ENCODE results near the gene TBC1D22A.

TBC1D22A gene

DNA sequence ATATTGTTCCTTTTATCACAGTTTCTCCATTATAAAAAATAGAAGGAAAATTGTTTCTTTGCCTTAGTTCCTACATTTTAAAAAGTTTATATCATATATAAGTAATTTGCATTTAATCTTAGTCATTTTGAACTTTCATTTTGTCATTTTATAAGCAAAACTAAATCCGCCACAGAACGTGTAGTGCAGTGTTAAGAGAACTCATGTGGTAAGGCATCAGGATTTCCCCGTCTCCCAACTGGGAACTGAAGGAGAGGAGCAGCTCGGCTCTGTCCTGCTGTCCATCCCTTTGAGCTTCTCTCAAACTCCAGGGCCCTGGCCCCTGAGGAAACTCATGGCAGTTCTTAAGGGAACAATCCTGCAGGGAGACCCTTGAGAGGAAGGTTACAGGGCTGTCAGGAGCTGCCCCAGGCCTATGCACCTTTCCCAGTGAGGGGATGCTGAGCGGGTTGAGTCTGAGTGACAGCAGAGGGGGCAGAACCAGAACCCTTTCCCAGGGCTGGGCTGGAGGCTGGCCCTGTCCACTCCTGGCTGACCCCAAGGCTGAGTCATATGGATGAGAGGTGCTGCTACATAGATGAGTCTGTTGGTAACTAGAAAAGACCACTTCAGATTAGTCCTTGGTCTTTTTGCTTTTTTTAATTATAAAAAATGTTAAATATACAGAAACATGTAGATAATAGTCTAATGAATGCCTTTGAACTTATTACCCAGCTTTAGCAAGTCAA is 333.1 kb downstream of the TBC1D22A start:
- Histone ChIP-seq H3K9me3 (replicated peaks in 1 of 11) (peaks cover 44 to 56% (median 45%) of the 10 kb centered on the region in 11 experiments), H3K27ac (no peak overlapping the region), H4K20me1 (peaks cover 0 to 34% (median 0%) of the 10 kb centered on the region in 11 experiments; a peak in 7 of 22 replicates), H3K27me3 (no peaks in the 10 kb centered on the region), H3K4me1 (no peaks in the 10 kb centered on the region; a peak in 1 of 20 replicates), H3K4me2 (no peak overlapping the region), H3K4me3 (no peak overlapping the region), H3K9ac (no peak overlapping the region), H3K36me3 (peaks cover 0 to 57% (median 30%) of the 10 kb centered on the region in 11 experiments; a peak in 18 of 22 replicates)
- no peak for TF ChIP-seq Cebpa-rat (IDR thresholded peaks at IDR 0.05)

- Histone ChIP-seq H4K20me1 (peaks cover 0 to 48% (median 7%) of the 10 kb centered on the region in 11 experiments; a peak in 7 of 22 replicates), H3K9me3 (replicated peaks in 1 of 11) (peaks cover 18 to 30% (median 20%) of the 10 kb centered on the region in 11 experiments), H3K27ac (no peak overlapping the region), H3K4me2 (no peak overlapping the region), H3K36me3 (peaks cover 0 to 53% (median 27%) of the 10 kb centered on the region in 11 experiments; a peak in 16 of 22 replicates), H3K4me3 (no peak overlapping the region), H3K9ac (no peak overlapping the region), H3K4me1 (no peaks in the 10 kb centered on the region), H3K27me3 (no peaks in the 10 kb centered on the region)
- TF ChIP-seq Cebpa-rat (IDR thresholded peaks at IDR 0.05) = no peak
Observed at GRCh38 chr22:47098121-47098520, 335.7 kb downstream of the TBC1D22A start.

DNA sequence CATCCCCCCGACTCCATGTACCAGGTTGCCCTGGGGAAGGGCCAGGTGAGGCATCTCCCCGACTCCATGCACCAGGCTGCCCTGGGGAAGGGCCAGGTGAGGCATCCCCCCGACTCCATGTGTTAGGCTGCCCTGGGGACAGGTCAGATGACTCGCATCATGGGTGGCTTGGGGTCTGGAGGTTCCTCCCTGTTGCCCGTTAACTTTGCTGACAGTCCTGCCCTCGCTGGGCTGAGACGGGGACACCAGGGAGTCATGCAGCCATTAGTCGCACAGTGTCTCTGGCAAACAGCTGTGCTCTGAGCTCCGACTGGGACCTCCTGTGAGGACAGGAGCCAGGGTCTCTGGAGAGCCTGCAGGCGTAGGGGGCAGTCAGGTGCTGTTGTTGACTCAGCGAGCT is 336.1 kb downstream of the TBC1D22A start:
- no peak overlapping the region for H3K4me2 ChIP-seq
- H3K9me3 ChIP-seq (replicated peaks in 1 of 11) = peaks cover 14 to 26% (median 15%) of the 10 kb centered on the region in 11 experiments
- H3K9ac ChIP-seq = no peak overlapping the region
- no peaks in the 10 kb centered on the region for H3K4me1 ChIP-seq
- peaks cover 0 to 48% (median 23%) of the 10 kb centered on the region in 11 experiments; a peak in 15 of 22 replicates for H3K36me3 ChIP-seq
- no peak overlapping the region for H3K27ac ChIP-seq
- no peaks in the 10 kb centered on the region for H3K27me3 ChIP-seq
- H4K20me1 ChIP-seq = peaks cover 0 to 48% (median 7%) of the 10 kb centered on the region in 11 experiments; a peak in 7 of 22 replicates
- H3K4me3 ChIP-seq = no peak overlapping the region
- no peak for TF ChIP-seq Cebpa-rat (IDR thresholded peaks at IDR 0.05)

DNA sequence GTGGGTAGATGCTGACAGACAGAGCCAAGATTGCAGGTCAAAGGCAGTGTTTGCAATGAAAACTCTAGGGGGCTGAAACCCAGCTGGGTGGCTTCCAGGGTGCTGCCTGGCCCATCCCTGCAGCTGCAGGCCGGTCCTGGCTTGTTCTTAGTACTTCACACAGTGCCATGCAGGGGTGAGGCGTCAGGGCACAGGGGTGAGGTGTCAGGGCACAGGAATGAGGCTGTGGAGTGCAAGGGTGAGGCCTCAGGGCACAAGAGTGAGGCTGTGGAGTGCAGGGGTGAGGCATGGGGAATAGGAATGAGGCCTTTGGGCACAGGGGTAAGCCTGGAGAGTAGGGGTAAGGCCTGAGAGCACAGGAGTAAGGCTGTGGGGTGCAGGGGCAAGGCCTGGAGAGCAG is 337.6 kb downstream of the TBC1D22A start:
- TF ChIP-seq Cebpa-rat (IDR thresholded peaks at IDR 0.05) = no peak
- peaks cover 0 to 11% (median under 1%) of the 10 kb centered on the region in 11 experiments; a peak in 9 of 22 replicates for H3K9me3 ChIP-seq (replicated peaks in 1 of 11)
- peaks cover 0 to 40% (median 7%) of the 10 kb centered on the region in 11 experiments; a peak in 7 of 22 replicates for H4K20me1 ChIP-seq
- H3K36me3 ChIP-seq = peaks cover 0 to 34% (median 10%) of the 10 kb centered on the region in 11 experiments; a peak in 13 of 22 replicates
- no peak overlapping the region for H3K4me3 ChIP-seq
- H3K27ac ChIP-seq = no peak overlapping the region
- no peaks in the 10 kb centered on the region for H3K27me3 ChIP-seq
- no peak overlapping the region for H3K9ac ChIP-seq
- H3K4me1 ChIP-seq = no peaks in the 10 kb centered on the region
- no peak overlapping the region for H3K4me2 ChIP-seq

- Histone ChIP-seq H4K20me1 (peaks cover 0 to 40% (median 7%) of the 10 kb centered on the region in 11 experiments; a peak in 7 of 22 replicates), H3K4me1 (no peaks in the 10 kb centered on the region), H3K36me3 (peaks cover 0 to 34% (median 8%) of the 10 kb centered on the region in 11 experiments; a peak in 13 of 22 replicates)
Observed at GRCh38 chr22:47100646-47101200, 338.3 kb downstream of the TBC1D22A start.

GRCh38 chr22:47101321-47101885 is 339.0 kb downstream of the TBC1D22A start:
- Histone ChIP-seq H3K36me3 (peaks cover 0 to 34% (median 8%) of the 10 kb centered on the region in 11 experiments; a peak in 13 of 22 replicates), H3K4me2 (no peak overlapping the region), H4K20me1 (peaks cover 0 to 40% (median 7%) of the 10 kb centered on the region in 11 experiments; a peak in 6 of 22 replicates), H3K4me1 (no peaks in the 10 kb centered on the region), H3K27me3 (no peaks in the 10 kb centered on the region), H3K9me3 (replicated peaks in 1 of 11) (0 out of 22 replicates have a peak, but pooled peaks cover 0 to 4% (median 0%) of the 10 kb centered on the region in 11 experiments), H3K4me3 (no peak overlapping the region), H3K27ac (no peak overlapping the region), H3K9ac (no peak overlapping the region)
- no peak for TF ChIP-seq Cebpa-rat (IDR thresholded peaks at IDR 0.05)

More at GRCh38 chr22:47100646-47101200, 338.3 kb downstream of the TBC1D22A start:
- H3K4me3 ChIP-seq = no peak overlapping the region
- H3K27me3 ChIP-seq = no peaks in the 10 kb centered on the region
- H3K9me3 ChIP-seq (replicated peaks in 1 of 11) = peaks cover 0 to 6% (median 0%) of the 10 kb centered on the region in 11 experiments; a peak in 5 of 22 replicates
- H3K27ac ChIP-seq = no peak overlapping the region
- no peak overlapping the region for H3K4me2 ChIP-seq
- H3K9ac ChIP-seq = no peak overlapping the region
- TF ChIP-seq Cebpa-rat (IDR thresholded peaks at IDR 0.05) = no peak

DNA sequence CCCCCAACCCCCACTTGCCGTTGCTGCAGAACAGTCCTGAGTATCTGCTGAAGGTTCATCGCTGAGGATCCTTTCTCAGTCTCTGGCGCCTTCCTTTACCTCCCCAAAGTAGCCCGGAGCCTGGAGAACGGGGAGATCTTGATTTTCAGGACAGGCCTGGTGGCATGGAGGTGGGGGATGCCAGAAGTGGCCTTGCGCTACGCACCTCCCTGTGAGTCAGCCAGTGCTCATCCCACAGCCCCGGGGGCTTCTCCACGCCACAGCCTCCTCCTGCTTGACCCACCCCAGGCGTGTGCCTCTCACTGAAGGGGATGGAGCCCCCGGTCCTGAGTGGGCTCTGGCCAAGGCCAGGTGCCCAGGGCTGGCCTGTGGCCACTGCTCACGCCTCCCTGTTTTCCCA is 339.6 kb downstream of the TBC1D22A start:
- H3K4me1 ChIP-seq = no peaks in the 10 kb centered on the region
- TF ChIP-seq Cebpa-rat (IDR thresholded peaks at IDR 0.05) = no peak
- H3K27me3 ChIP-seq = no peaks in the 10 kb centered on the region
- H4K20me1 ChIP-seq = peaks cover 0 to 36% (median 7%) of the 10 kb centered on the region in 11 experiments; a peak in 6 of 22 replicates
- H3K9ac ChIP-seq = no peak overlapping the region
- H3K36me3 ChIP-seq = peaks cover 0 to 34% (median 8%) of the 10 kb centered on the region in 11 experiments; a peak in 13 of 22 replicates
- H3K4me2 ChIP-seq = no peak overlapping the region
- H3K9me3 ChIP-seq (replicated peaks in 1 of 11) = no peaks in the 10 kb centered on the region
- no peak overlapping the region for H3K27ac ChIP-seq
- H3K4me3 ChIP-seq = no peak overlapping the region

GRCh38 chr22:47102648-47103047 is 340.2 kb downstream of the TBC1D22A start:
- Histone ChIP-seq H4K20me1 (peaks cover 0 to 36% (median 7%) of the 10 kb centered on the region in 11 experiments; a peak in 6 of 22 replicates), H3K9me3 (replicated peaks in 1 of 11) (no peaks in the 10 kb centered on the region), H3K4me1 (no peaks in the 10 kb centered on the region), H3K9ac (no peak overlapping the region), H3K27ac (no peak overlapping the region), H3K4me2 (no peak overlapping the region), H3K4me3 (no peak overlapping the region), H3K27me3 (no peaks in the 10 kb centered on the region), H3K36me3 (peaks cover 0 to 34% (median 8%) of the 10 kb centered on the region in 11 experiments; a peak in 13 of 22 replicates)
- no peak for TF ChIP-seq Cebpa-rat (IDR thresholded peaks at IDR 0.05)

DNA sequence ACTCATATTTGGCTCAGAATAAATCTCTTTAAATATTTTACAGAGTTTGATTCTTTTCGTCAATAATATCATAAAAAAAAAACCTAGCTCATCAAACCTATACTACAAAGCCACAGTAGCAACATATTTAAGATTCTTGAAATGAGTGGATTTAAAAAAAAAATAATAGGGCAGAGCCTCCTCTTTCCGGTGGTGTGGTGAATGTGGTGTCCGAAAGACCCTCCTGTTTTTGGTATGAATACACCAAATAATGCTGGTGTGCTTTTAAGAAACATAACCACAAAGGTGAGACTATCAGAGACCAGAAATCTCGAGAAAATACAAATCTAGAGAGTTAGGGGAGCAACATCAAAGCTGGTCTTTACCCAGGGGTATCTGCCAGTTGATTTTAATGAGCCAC is 342.6 kb downstream of the TBC1D22A start:
- no peaks in the 10 kb centered on the region for H3K9me3 ChIP-seq (replicated peaks in 1 of 11)
- no peak overlapping the region for H3K4me2 ChIP-seq
- no peak overlapping the region for H3K4me3 ChIP-seq
- H3K27me3 ChIP-seq = no peaks in the 10 kb centered on the region
- no peaks in the 10 kb centered on the region for H3K4me1 ChIP-seq
- no peak overlapping the region for H3K9ac ChIP-seq
- H4K20me1 ChIP-seq = peaks cover 0 to 19% (median 2%) of the 10 kb centered on the region in 11 experiments; a peak in 4 of 22 replicates
- H3K36me3 ChIP-seq = peaks cover 0 to 27% (median 8%) of the 10 kb centered on the region in 11 experiments; a peak in 11 of 22 replicates
- no peak for TF ChIP-seq Cebpa-rat (IDR thresholded peaks at IDR 0.05)
- H3K27ac ChIP-seq = no peak overlapping the region
